ENCODE measurements around the gene FRMD4B. TPM values are rescaled to one million over a fixed set of nuclear protein-coding genes. Genes with fewer than 3 reads are reported as not detected.
A peak's percentile ranks its signal among the peaks of the same experiment; 100 is the strongest.

Gene FRMD4B
- total and polyA plus RNA-seq, 7 donors: 8.2 to 21.5 (median 13.2) TPM

DNA sequence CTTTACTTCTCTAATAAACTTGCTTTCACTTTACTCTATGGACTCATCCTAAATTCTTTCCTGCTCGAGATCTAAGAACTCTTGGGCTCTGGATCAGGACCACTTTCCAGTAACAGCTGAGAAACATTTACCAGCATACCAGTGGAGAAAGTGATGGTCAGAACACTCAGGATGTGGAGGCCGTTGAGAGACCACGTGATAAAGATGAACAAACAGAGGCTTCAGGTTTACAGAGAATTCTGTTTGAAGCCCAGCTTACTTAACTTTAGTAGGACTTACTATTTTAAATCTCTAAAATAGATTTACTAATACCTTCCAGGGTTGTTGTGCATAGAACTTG, 57.0 kb downstream of the FRMD4B start:
- Histone ChIP-seq H3K4me1 (peaks cover 0 to 8% (median 0%) of the 10 kb centered on the region in 4 donors), H3K27me3 (no peaks in the 10 kb centered on the region), H3K27ac (peak overlapping the region in 2 of 4 donors; percentile 2 to 51), H3K4me3 (no peak overlapping the region), H3K9me3 (no peaks in the 10 kb centered on the region), H3K36me3 (no peaks in the 10 kb centered on the region)
- WGBS, 2 donors: 60 to 84% methylated on average over 3 of the region's 3 CpGs
- intact Hi-C loops (cut with DNase I): no loop called here
- no peak for DNase-seq
- no peak for TF ChIP-seq CTCF (IDR thresholded peaks at IDR 0.05)
- no peak for TF ChIP-seq POLR2AphosphoS5 (IDR thresholded peaks at IDR 0.05)
- no peak for TF ChIP-seq EP300 (IDR thresholded peaks at IDR 0.05)
- TF ChIP-seq POLR2A (IDR thresholded peaks at IDR 0.05): no peak

DNA sequence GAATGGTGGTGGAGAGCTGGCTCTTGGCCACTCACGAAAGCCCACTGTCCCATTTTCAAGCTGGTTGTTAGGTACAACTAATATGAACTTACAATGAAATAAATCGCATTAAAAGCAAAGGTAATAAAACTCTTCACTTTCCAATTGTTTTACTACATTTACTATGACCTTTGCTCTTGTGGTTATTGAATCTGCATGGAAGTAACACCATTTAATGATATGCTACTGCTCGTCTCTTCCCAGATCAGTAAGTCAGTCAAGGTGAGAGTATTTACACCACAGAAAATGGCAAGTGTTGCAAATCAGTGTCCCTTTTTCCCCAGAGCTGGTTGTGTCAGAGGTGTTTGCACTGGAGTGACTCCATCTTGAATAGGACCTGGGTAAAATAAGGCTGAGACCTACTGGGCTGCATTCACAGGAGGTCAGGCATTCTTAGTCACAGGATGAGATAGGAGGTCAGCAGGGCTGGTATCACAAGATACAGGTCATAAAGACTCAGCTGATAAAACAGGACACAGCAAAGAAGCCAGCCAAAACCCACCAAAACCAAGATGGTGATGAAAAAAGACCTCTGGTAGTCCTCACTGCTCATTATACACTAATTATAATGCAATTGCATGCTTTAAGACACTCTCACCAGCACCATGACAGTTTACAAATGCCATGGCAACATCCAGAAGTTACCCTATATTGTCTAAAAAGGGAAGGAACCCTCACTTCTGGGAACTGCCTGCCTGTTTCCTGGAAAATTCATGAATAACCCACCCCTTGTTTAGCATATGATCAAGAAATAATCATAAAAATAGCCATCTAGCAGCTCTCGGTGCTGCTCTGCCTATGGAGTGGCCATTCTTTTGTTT, 57.6 kb downstream of the FRMD4B start:
- intact Hi-C loops (cut with DNase I): no loop called here
- Histone ChIP-seq H3K27ac (peak overlapping the region in 2 of 4 donors; percentile 2 to 51), H3K4me1 (peaks cover 0 to 8% (median 0%) of the 10 kb centered on the region in 4 donors), H3K36me3 (no peaks in the 10 kb centered on the region), H3K4me3 (no peak overlapping the region), H3K9me3 (no peaks in the 10 kb centered on the region), H3K27me3 (no peaks in the 10 kb centered on the region)
- no peak for TF ChIP-seq EP300 (IDR thresholded peaks at IDR 0.05)
- DNase-seq: no peak
- 45 to 73% methylated on average over 4 of the region's 4 CpGs for WGBS, 2 donors

DNA sequence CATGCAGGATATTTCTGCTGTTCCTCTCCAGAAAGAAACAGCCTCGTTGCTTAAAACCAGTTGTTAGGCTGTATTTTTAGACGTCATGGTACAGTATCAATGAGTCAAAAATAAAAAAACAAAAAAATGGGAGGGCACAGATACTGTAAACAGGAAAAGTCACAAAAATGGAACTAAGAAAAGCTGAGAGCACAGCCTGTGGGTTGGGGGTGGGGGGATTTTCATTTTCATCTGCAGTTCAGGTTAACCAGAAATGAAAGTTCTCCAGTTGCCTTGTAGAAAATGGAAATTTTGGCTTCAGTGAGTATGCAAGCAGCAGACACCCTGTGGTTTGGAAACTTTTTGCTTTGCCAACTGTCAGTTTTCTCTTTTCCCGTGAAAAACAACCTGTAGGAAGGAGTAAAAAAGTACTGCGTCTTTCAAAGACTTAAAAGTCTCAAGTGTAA, 59.0 kb downstream of the FRMD4B start:
- intact Hi-C loops (cut with DNase I): no loop called here
- Histone ChIP-seq H3K9me3 (no peaks in the 10 kb centered on the region), H3K27me3 (no peaks in the 10 kb centered on the region), H3K4me1 (peaks cover 0 to 8% (median 2%) of the 10 kb centered on the region in 4 donors), H3K4me3 (no peak overlapping the region), H3K27ac (peak overlapping the region in 2 of 4 donors; percentile 15 to 52), H3K36me3 (no peaks in the 10 kb centered on the region)
- DNase-seq: no peak
- TF ChIP-seq EP300 (IDR thresholded peaks at IDR 0.05) (no peak), POLR2A (IDR thresholded peaks at IDR 0.05) (no peak), POLR2AphosphoS5 (IDR thresholded peaks at IDR 0.05) (no peak), CTCF (IDR thresholded peaks at IDR 0.05) (no peak)
- 39 to 69% methylated on average over 4 of the region's 4 CpGs for WGBS, 2 donors

DNA sequence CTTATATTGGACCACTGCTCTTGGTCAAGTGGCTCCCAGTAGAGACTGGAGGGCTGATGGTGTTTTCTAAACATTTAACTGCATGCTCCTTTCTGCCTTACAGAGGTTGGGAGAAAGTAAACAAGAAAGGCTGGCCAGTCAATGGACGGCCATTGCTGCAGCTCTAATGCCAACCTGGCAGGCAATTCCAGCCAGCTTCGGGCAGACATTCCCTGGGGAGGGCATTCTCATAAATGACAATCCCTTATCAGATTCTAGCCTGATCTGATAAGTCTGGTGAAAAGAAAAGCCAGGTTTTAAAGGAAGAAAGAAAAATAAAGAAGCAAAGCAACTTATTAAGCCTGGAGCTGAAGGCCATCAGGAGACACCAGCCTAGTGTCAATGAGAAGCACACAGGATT, 60.7 kb downstream of the FRMD4B start:
- intact Hi-C loops (cut with DNase I): no loop called here
- peaks cover 0 to 8% (median 2%) of the 10 kb centered on the region in 4 donors for H3K4me1 ChIP-seq
- TF ChIP-seq EP300 (IDR thresholded peaks at IDR 0.05) (no peak), POLR2AphosphoS5 (IDR thresholded peaks at IDR 0.05) (no peak), POLR2A (IDR thresholded peaks at IDR 0.05) (no peak), CTCF (IDR thresholded peaks at IDR 0.05) (no peak)
- H3K4me3 ChIP-seq: no peak overlapping the region
- 67 to 85% methylated on average over 2 of the region's 2 CpGs for WGBS, 2 donors
- DNase-seq: no peak
- H3K27me3 ChIP-seq: no peaks in the 10 kb centered on the region
- H3K9me3 ChIP-seq: no peaks in the 10 kb centered on the region
- no peak overlapping the region for H3K27ac ChIP-seq
- no peaks in the 10 kb centered on the region for H3K36me3 ChIP-seq

DNA sequence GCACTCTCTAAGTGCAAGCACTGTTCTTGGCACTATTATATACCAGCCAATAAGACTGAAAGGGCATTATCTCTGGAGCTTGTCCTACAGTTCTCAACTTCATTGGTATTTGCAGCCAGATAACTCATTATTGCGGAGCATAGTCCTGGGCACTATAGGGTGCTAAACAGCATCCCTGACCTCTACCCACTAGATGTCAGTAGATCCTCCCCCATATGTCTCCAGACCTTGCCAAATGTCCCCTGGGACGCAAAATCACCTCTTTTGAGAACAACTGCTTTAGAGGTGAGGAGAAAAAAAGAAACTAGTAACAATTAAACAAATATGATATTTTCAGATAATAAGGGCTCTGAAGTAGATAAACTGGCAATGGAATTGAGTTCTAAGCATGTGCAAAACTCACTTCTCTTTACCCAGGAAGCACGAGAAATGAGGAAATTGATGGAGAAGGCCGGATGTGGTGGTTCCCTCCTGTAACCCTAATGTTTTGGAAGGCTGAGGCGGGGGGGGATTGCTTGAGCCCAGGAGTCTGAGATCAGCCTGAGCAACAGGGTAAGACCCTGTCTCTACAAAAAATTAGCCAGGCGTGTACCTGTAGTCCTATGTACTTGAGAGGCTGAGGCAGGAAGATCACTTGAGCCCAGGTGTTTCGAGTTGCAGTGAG, 61.4 kb downstream of the FRMD4B start:
- Histone ChIP-seq H3K9me3 (no peaks in the 10 kb centered on the region), H3K27me3 (no peaks in the 10 kb centered on the region), H3K4me3 (no peak overlapping the region), H3K36me3 (no peaks in the 10 kb centered on the region), H3K4me1 (peaks cover 0 to 8% (median 2%) of the 10 kb centered on the region in 4 donors), H3K27ac (peak overlapping the region in 1 of 4 donors; percentile 2)
- intact Hi-C loops (cut with DNase I): no loop called here
- no peak for DNase-seq
- TF ChIP-seq EP300 (IDR thresholded peaks at IDR 0.05) (no peak), POLR2A (IDR thresholded peaks at IDR 0.05) (no peak), CTCF (IDR thresholded peaks at IDR 0.05) (peak in 1 of 4 experiments; percentile 14), POLR2AphosphoS5 (IDR thresholded peaks at IDR 0.05) (no peak)
- WGBS, 2 donors: 59 to 66% methylated on average over 7 of the region's 7 CpGs
